Ovary (tissue), 3 donors: Measurements from ENCODE around the gene KDM4C.

Experiments used
- CTCF ChIP-seq, 3 donors: fragments of 450-650 bp in 2 of 3; fragments of 200-600 bp in 1 of 3; IDR thresholded peaks; one replicate each; pipeline versions ENCODE4 v1.5.1 to v1.8.0; 2016 to 2022; ENCODE audit warnings: antibody characterized with exemption in 3 of 3, mild to moderate bottlenecking in 1 of 3
- EP300 ChIP-seq: sonication (generic); formaldehyde crosslinking; IDR thresholded peaks from one replicate; pipeline ENCODE4 v1.6.1; 2017; ENCODE audit warnings: antibody characterized with exemption
- donor health status: DM: no; HTN: no; CAD: no.

- TF ChIP-seq CTCF (IDR thresholded peaks at IDR 0.05) (no peak), EP300 (no peak)
These were observed 228.5 kb downstream of the KDM4C start for GRCh38 chr9:6986141-6986815.
